ENCODE measurements around the gene C1QTNF1. TPM values are rescaled to one million over a fixed set of nuclear protein-coding genes. Genes with fewer than 3 reads are reported as not detected.

The C1QTNF1 gene
- polyA plus RNA-seq, 3 donors from 2014 or later: not detected

DNA sequence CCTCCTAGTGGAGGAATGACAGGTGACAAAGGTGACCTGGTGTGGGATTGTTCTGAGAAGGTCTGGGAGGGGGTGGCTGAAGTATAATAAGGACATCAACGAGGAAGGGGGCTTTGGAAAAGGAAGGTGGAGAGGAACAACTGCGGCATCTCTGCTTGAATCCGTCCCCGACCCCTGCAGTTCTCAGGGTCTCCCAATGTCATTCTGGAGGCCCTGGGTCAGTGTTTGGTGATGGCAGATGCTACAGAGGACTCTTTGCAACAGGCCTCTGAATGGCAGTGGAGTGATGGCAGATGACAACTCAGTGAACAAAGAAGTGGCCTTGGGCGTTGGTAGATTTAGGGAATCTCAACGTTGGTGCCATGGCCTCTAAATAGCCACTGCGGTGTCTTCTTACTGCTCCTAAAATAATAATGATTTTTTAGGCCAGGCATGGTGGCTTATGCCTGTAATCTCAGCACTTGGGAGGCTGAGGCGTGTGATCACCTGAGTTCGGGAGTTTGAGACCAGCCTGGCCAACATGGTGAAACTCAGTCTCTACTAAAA, 52.0 kb downstream of the C1QTNF1 start:
- Mint-ChIP-seq H3K4me1 (peaks cover 12 to 18% of the 10 kb centered on the region in 2 donors), H3K9me3 (no peaks in the 10 kb centered on the region), H3K36me3 (peaks cover 5 to 9% (median 5%) of the 10 kb centered on the region in 3 donors), H3K27me3 (ENCODE audit: low read depth in 3 of 3) (peaks cover 3 to 6% (median 5%) of the 10 kb centered on the region in 3 donors), H3K4me3 (peak overlapping the region; percentile 88 to 91 (median 89)), H3K27ac (peak overlapping the region; percentile 83 to 93 (median 86))
- DNase-seq: no peak

DNA sequence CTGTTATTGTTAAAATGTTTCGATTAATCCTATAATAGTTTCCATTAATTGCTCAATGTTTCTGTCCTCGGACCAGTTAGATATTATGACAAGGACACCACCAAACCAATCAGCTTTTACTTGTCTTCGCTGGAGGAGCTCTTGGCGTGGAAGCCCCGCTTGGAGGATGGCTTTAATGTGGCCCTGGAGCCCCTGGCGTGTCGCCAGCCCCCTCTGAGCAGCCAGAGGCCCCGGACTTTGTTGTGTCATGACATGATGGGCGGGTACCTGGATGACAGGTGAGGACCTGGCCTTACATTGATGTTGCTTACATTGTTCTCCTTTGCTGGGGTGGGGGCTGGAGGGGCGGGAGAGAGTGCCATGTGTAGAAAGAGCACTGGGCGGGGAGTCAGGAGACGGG, 53.6 kb downstream of the C1QTNF1 start:
- no peak for DNase-seq
- H3K27me3 Mint-ChIP-seq (ENCODE audit: low read depth in 3 of 3): peaks cover 1 to 5% (median 2%) of the 10 kb centered on the region in 3 donors
- H3K4me1 Mint-ChIP-seq: peaks cover 12 to 18% of the 10 kb centered on the region in 2 donors
- no peak overlapping the region for H3K27ac Mint-ChIP-seq
- H3K36me3 Mint-ChIP-seq: peaks cover 5 to 9% (median 8%) of the 10 kb centered on the region in 3 donors
- H3K9me3 Mint-ChIP-seq: no peaks in the 10 kb centered on the region
- H3K4me3 Mint-ChIP-seq: no peak overlapping the region

DNA sequence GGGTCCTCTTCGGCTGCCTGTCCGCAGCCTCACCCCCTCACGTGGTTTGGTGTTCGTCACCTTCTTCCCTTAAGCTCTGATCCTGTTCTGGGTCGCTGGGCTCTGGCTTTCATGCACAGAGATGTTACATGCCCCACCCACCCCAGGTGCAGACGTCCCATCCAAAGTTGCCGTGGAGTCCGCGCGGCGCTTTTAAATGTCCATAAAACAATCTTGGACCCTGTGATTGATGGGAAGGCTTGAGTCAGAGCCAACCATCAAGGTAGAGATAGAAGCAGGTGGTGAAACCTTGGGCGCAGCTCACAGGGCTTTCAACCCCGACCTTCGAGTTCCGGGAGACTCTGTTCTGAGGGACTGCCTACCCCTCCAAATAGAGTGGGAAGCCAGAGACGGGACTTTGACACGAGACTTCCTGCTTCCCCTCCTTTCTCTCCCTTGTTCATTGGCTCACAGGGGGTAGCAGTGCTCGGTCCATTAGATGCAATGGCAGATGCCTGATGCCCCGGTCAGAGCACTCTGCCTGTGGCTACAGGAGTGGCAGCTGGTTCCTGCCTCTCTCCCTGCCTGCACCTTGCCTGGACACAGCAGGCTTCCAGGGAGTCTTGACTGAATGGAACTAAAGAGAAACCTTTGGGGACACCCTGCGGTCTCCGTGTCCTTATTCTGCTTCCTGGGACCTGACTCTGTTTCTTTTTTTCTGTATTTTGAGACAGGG, 54.7 kb downstream of the C1QTNF1 start:
- Mint-ChIP-seq H3K27ac (no peak overlapping the region), H3K4me3 (no peak overlapping the region), H3K9me3 (no peaks in the 10 kb centered on the region), H3K4me1 (peaks cover 12 to 18% of the 10 kb centered on the region in 2 donors), H3K36me3 (peaks cover 5 to 9% (median 8%) of the 10 kb centered on the region in 3 donors), H3K27me3 (ENCODE audit: low read depth in 3 of 3) (peaks cover 1 to 5% (median 2%) of the 10 kb centered on the region in 3 donors)
- no peak for DNase-seq

DNA sequence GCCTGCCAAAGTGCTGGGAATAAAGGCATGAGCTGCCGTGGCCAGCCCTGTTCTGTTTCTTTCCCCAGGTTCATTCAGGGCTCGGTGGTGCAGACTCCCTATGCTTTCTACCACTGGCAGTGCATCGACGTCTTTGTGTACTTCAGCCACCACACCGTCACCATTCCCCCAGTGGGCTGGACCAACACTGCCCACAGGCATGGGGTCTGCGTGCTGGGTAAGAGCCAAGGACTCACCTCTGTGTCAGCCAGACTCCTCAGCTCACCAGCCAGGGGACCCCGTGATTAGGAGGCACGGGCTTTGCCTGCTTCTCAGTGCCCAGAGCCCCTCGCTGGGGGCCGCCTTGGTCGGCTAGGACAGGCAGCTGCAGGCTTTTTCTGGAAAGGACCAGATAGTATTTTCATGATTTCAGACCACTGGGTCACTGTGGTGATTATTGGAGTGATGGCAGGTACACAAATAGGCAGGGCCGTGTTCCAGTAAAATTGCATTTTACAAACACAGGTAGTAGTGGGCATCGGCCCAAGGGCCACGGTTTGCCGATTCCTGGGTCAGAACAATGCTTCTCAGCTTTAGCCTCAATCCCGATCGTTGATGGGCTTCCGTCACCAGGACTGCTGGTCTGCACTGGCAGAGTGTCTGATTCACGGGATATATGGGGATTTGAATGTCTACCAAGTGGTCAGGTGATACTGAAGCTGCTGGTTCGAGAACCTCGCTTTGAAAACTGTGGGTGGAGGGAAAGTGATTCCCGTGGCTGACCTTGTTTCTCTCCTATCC, 55.6 kb downstream of the C1QTNF1 start:
- Mint-ChIP-seq H3K4me1 (peaks cover 12 to 14% of the 10 kb centered on the region in 2 donors), H3K9me3 (no peaks in the 10 kb centered on the region), H3K4me3 (no peak overlapping the region), H3K36me3 (peaks cover 5 to 9% (median 8%) of the 10 kb centered on the region in 3 donors), H3K27me3 (ENCODE audit: low read depth in 3 of 3) (peaks cover 0 to 4% (median 0%) of the 10 kb centered on the region in 3 donors), H3K27ac (no peak overlapping the region)
- DNase-seq: no peak

DNA sequence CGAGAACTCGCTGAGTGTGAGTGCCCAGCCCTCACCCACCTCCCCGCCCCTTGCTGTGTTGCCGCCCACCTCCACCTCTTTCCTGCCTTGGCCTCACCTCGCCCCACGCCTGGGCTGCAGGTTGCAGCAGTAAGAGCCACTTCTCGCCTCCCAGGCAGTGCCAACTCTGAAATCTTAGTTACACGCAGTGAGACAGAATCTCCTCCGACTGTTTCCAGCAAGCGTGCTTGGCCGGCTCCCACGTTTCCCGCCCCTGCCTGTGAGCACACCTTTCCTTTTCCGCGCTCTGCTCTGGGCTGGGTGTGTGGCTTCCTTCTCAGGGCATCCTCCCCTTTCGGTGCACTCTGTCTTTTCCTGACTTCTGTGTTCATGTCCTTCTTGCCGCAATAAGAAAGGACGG, 56.4 kb downstream of the C1QTNF1 start:
- DNase-seq: no peak
- H3K4me1 Mint-ChIP-seq: peaks cover 9 to 12% of the 10 kb centered on the region in 2 donors
- H3K9me3 Mint-ChIP-seq: no peaks in the 10 kb centered on the region
- H3K27me3 Mint-ChIP-seq (ENCODE audit: low read depth in 3 of 3): peaks cover 0 to 3% (median 0%) of the 10 kb centered on the region in 3 donors
- H3K36me3 Mint-ChIP-seq: peaks cover 5 to 9% (median 8%) of the 10 kb centered on the region in 3 donors
- no peak overlapping the region for H3K27ac Mint-ChIP-seq
- H3K4me3 Mint-ChIP-seq: no peak overlapping the region

DNA sequence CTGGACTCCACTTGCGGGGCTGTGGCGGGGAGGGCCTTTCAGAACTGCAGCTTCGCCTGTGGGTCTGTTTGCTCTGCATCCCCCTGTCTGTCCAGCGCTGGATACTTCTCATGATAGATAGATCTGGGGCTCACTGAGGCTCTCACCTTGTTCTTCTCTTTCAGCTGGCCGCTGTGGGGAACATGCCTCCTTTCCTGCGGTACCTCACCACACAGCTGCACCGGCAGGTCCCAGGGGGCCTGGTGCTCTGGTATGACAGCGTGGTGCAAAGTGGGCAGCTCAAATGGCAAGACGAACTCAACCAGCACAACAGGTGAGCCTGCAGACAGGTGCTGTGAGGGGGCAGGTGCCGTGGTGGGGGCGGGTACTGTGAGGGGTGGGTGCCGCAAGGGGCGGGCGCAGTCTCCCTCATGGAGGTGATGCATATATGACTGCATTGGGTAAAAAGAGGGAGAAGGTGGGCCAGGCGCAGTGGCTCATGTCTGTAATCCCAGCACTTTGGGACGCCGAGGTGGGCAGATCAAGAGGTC, 56.9 kb downstream of the C1QTNF1 start:
- H3K36me3 Mint-ChIP-seq: peaks cover 5 to 9% (median 8%) of the 10 kb centered on the region in 3 donors
- H3K4me1 Mint-ChIP-seq: peaks cover 4 to 7% of the 10 kb centered on the region in 2 donors
- H3K27me3 Mint-ChIP-seq (ENCODE audit: low read depth in 3 of 3): peaks cover 0 to 3% (median 0%) of the 10 kb centered on the region in 3 donors
- H3K4me3 Mint-ChIP-seq: no peak overlapping the region
- H3K9me3 Mint-ChIP-seq: no peaks in the 10 kb centered on the region
- H3K27ac Mint-ChIP-seq: no peak overlapping the region
- DNase-seq: no peak

DNA sequence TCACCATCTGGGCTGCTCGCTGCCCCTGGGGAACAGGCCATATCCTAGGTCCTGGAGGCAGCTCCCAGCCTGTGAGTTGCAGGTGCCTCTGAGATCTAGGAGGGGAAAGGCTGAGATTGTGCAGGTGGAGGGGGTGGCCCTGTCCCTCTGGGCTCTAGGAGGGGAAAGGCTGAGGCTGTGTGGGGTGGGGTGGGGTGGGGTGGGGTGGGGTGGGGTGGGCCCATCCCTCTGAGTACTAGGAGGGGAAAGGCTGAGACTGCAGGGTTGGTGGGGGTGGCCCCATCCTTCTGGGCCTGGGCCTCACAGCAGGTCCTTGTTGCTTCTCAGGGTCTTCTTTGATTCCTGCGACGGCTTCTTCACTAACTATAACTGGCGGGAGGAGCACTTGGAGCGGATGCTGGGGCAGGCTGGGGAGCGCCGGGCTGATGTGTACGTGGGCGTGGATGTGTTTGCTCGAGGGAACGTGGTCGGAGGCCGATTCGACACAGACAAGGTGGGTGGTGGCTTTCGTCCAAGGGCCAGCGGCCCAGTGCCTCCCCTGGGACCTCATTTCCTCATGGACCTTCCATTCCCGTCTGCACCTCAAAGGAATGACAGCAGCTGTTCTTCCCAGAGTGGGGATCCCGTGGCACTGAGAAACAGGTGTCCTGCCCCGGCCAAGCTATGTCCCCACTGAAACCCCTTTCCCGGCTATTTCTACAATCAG, 57.8 kb downstream of the C1QTNF1 start:
- H3K4me3 Mint-ChIP-seq: no peak overlapping the region
- H3K9me3 Mint-ChIP-seq: no peaks in the 10 kb centered on the region

DNA sequence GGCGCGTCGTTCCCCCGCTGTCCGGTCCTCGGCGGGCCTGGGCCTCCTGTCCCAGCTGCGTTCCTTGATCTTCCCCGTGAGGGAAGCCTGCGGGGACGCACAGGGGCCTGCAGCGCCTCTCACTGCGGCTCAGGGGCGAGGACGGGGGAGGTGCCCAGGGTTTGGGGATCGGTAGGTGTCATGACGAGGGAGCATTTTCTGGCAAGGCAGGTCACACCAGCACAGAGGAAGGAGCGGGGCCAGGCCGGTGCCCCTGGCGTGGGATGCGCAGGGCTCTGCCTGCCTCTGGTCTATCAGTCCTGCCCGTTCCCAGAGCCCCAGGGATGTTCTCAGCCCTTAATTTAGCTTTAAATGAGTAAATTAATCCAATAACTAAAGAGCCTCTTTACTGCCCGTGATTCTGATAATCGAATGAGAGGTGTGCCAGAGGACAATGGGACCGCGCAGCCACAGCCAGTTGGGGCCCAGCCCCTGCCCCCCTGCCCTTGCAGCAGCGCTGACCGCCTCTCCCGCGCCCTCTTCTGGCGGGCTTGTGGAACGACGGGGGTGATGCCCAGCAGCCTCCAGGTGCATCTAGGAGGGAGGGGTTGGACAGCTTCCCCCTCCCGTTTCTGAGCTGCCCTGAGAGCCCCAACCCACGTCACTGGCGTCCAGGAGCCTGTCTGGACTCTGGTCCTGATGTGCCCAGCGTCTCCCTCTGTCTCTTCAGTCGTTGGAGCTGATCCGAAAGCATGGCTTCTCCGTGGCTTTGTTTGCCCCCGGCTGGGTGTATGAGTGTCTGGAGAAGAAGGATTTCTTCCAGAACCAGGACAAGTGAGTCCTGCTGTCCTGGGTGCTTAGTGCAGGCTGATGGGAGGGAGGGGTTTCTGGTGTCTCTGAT, 58.6 kb downstream of the C1QTNF1 start:
- H3K4me3 Mint-ChIP-seq: no peak overlapping the region
- no peaks in the 10 kb centered on the region for H3K9me3 Mint-ChIP-seq
- H3K27me3 Mint-ChIP-seq (ENCODE audit: low read depth in 3 of 3): peaks cover 0 to 6% (median 0%) of the 10 kb centered on the region in 3 donors
- H3K4me1 Mint-ChIP-seq: no peaks in the 10 kb centered on the region
- no peak overlapping the region for H3K27ac Mint-ChIP-seq
- peak; percentile 32 to 45 (median 37) for DNase-seq
- H3K36me3 Mint-ChIP-seq: peaks cover 5 to 9% (median 8%) of the 10 kb centered on the region in 3 donors

More for the DNA sequence above, 57.8 kb downstream of the C1QTNF1 start:
- Mint-ChIP-seq H3K27ac (no peak overlapping the region), H3K27me3 (ENCODE audit: low read depth in 3 of 3) (peaks cover 0 to 3% (median 0%) of the 10 kb centered on the region in 3 donors), H3K36me3 (peaks cover 5 to 9% (median 8%) of the 10 kb centered on the region in 3 donors), H3K4me1 (no peaks in the 10 kb centered on the region)
- DNase-seq: no peak

DNA sequence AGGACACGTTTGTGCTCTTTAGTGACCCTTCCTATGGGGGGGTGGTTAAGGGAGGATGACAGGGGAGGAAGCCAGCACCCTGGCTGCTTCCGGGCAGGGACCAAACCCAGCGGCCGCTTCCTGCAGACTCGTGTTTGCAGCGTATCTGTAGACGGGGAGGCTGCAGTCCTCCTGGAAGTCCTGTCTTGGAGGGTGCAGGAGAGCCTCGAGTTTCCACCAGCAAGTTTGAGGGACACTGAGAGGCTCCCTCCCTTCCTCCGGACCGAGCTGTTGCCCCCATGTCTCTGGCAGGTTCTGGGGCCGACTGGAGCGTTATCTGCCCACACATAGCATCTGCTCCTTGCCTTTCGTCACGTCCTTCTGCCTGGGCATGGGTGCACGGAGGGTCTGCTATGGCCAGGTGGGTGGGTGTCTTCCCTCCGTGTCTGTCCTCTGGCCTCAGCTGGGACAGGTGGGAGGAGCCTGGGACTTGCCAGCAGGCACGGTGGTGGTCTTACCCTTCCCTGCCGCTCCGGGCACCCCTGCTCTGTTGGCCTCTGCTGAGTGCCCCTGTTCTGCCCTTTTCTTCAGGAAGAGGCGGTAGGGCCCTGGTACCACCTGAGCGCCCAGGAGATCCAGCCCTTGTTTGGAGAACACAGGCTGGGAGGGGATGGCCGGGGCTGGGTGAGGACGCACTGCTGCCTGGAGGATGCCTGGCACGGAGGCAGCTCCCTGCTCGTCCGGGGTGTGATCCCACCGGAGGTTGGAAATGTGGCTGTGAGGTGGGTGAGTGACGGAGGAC, 59.4 kb downstream of the C1QTNF1 start:
- H3K4me3 Mint-ChIP-seq: no peak overlapping the region
- peaks cover 5 to 9% (median 8%) of the 10 kb centered on the region in 3 donors for H3K36me3 Mint-ChIP-seq
- no peak overlapping the region for H3K27ac Mint-ChIP-seq
- no peaks in the 10 kb centered on the region for H3K9me3 Mint-ChIP-seq
- no peaks in the 10 kb centered on the region for H3K4me1 Mint-ChIP-seq
- DNase-seq: no peak
- peaks cover 0 to 6% (median 0%) of the 10 kb centered on the region in 3 donors for H3K27me3 Mint-ChIP-seq (ENCODE audit: low read depth in 3 of 3)

DNA sequence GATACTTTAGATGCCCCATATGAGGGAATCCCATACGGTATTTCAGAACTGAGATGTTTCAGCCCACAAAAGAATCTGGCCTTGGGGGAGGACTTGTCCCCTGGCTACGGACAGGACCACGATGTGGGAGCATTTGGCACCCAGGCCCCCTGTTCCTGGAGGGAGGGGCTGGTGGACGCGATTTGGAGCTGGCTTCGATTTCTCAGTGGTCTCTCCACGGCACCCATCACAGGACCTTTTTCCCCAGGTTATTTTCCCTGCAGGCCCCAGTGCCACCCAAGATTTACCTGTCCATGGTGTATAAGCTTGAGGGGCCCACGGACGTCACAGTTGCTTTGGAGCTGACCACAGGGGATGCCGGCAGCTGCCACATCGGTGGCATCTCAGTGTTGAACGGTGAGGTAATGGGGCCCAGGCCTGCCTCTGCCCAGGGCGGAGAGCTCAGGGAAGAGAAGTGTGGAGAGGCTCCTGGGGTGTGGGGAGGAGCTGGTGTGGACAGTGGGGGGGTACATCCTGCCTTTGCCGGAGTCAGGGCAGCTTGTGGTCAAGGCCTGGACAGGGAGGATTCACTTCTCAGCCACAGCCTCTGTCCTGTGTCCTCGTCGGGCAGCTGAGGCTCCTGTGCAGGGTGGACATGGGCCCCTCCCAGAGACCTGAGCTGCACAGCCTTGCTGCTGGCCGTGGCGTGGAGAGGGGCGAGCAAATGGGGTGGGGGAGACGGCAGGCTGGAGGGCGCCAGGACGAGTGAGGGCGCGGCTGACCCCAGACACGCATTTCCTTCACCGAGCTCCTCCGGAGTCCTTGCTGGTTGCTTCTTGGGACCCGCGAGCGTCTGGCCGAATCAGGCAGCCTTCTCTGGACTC, 60.6 kb downstream of the C1QTNF1 start:
- Mint-ChIP-seq H3K27ac (no peak overlapping the region), H3K4me3 (no peak overlapping the region), H3K36me3 (peaks cover 5 to 9% (median 8%) of the 10 kb centered on the region in 3 donors), H3K4me1 (no peaks in the 10 kb centered on the region), H3K9me3 (no peaks in the 10 kb centered on the region), H3K27me3 (ENCODE audit: low read depth in 3 of 3) (peaks cover 0 to 5% (median 0%) of the 10 kb centered on the region in 3 donors)
- DNase-seq: no peak

DNA sequence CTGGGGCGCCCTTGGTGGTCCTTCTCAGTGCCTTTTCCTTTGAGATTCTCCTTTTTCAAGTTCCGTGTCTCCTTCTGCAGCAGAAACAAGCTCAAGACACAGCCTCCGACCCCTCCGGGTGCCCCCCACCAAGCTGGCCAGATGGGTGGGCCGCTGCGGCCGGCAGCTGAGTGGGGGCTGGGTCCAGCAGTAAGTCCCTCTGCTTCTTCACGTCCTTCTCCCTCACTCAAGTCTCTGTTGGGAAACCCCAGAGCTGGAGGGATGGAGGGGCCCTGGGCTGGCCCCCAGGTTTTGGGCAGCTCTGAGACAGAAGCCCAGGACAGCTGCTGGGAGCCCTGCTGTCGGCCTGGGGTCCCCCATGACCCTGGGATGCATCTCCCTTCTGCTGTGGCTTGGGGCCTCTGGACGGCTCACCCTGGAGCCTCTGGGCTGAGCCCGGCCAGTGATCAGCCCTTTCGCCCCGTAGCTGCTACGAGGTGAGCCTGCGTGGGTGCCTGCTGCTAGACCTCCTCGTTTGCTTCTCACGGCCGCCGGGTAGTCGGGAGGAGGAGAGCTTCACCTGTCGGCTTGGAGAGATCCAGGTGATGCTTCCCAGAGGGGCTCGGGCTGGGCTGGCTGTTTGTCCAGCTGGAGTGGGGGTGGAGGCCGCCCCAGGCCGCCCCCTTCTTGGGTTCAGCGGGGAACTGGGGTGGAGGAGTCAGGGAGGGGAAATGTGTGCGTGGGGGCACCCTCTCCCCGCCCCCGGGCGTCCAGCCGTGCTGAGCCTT, 61.4 kb downstream of the C1QTNF1 start:
- no peak for DNase-seq
- H3K4me3 Mint-ChIP-seq: no peak overlapping the region
- H3K27ac Mint-ChIP-seq: no peak overlapping the region
- peaks cover 4 to 6% (median 5%) of the 10 kb centered on the region in 3 donors for H3K36me3 Mint-ChIP-seq
- no peaks in the 10 kb centered on the region for H3K4me1 Mint-ChIP-seq
- no peaks in the 10 kb centered on the region for H3K9me3 Mint-ChIP-seq
- H3K27me3 Mint-ChIP-seq (ENCODE audit: low read depth in 3 of 3): peaks cover 0 to 5% (median 0%) of the 10 kb centered on the region in 3 donors
